Right cardiac atrium (tissue), 5 donors: ENCODE results near the gene ADM2. TPM values are rescaled to one million over a fixed set of nuclear protein-coding genes. Genes with fewer than 3 reads are reported as not detected.

Experiments used
- ATAC-seq, 2 donors: fragments of 200-7000 bp; cut with Tn5 transposase; one replicate each; pipeline versions ENCODE4 v1.8.0 to v1.9.1; 2020; ENCODE audit warnings: moderate library complexity in 2 of 2, mild to moderate bottlenecking in 1 of 2
- DNase-seq, 3 donors: peaks; one replicate each; pipeline ENCODE4 v3.0.0-alpha.2; 2020
- H3K27ac ChIP-seq: one replicate; pipeline ENCODE4 v1.5.1; 2013; ENCODE audit warnings: mild to moderate bottlenecking, low read length, control low read depth, moderate library complexity
- H3K27me3 ChIP-seq: one replicate; pipeline ENCODE4 v1.6.1; 2013; ENCODE audit not compliant: control insufficient read depth, insufficient read depth
- H3K4me1 ChIP-seq: one replicate; pipeline ENCODE4 v1.6.1; 2013; ENCODE audit warnings: low read length; ENCODE audit not compliant: control insufficient read depth, insufficient read depth
- H3K4me3 ChIP-seq: one replicate; pipeline ENCODE4 v1.5.1; 2013; ENCODE audit warnings: low read length, control low read depth
- H3K9me3 ChIP-seq: one replicate; pipeline ENCODE4 v1.6.1; 2013; ENCODE audit warnings: low read length; ENCODE audit not compliant: control insufficient read depth
- WGBS: extraction: QIAGEN DNeasy Blood & Tissue Kit; methylation state at CpG from one replicate; pipeline ENCODE4 v1.1.7; 2013; 5-methylcytosine and 5-hydroxymethylcytosine counted together
- intact Hi-C, 4 donors: fragments of 100-400 bp; cut with DNase I; formaldehyde crosslinking; loops; one replicate each; pipeline versions ENCODE4 v1.11.0 to v1.14.0; 2022 to 2023
- polyA plus RNA-seq: library from polyadenylated mRNA; stranded (reverse); fragments of 200-250 nt; gene quantifications from one replicate; pipeline ENCODE4 v1.2.3, GENCODE V29; 2013
- total RNA-seq, 4 donors: library from RNA; stranded (reverse); fragmentation: NEBNext Ultra II Directional; extraction: Animal tissue kit (Norgen Biotek cat#: 25700); gene quantifications; one replicate each; pipeline ENCODE4 v1.2.1, GENCODE V29; 2021
- donor health status: healthy with polysubstance abuse.
- donor health status: DM: no; HTN: yes; CAD: no.
- donor health status: DM: no; HTN: no; CAD: no.
- donor health status: DM: no; HTN: yes; CAD: no; lungs with severe emphysema.
- donor health status: DM: yes; HTN: yes; CAD: no.

Gene ADM2
- total and polyA plus RNA-seq, 5 donors, result 0.05 to 0.32 (median 0.11) TPM; not detected in 2

GRCh38 chr22:50524676-50525103 lies 43.3 kb downstream of the ADM2 start:
- intact Hi-C loops, result no loop called here
- DNase-seq (no peak), ATAC-seq (peak in 1 of 2 donors; percentile 6)
- Histone ChIP-seq H3K4me3 (peak overlapping the region; percentile 59), H3K9me3 (no peaks in the 10 kb centered on the region), H3K4me1 (no peaks in the 10 kb centered on the region), H3K27me3 (no peaks in the 10 kb centered on the region), H3K27ac (peak overlapping the region; percentile 78)
- WGBS, result 7% methylated on average over 19 of the region's 19 CpGs

GRCh38 chr22:50525104-50525857 lies 43.9 kb downstream of the ADM2 start, which contains the start of gene SCO2:
SCO2 (minus strand) TSS chr22:50525598; CDS start chr22:50524411, 1,187 bp downstream.
- under 1% methylated on average over 84 of the region's 84 CpGs for WGBS
- intact Hi-C loops, result no loop called here
- H3K9me3 ChIP-seq, result no peaks in the 10 kb centered on the region
- ATAC-seq (peak; percentile 71 to 74), DNase-seq (peak; percentile 97 to 99 (median 99))
- H3K4me3 ChIP-seq, result peak within 1 kb of the TSS; percentile 64
- H3K4me1 ChIP-seq, result no peaks in the 10 kb centered on the region
- no peaks in the 10 kb centered on the region for H3K27me3 ChIP-seq
- H3K27ac ChIP-seq, result peak within 1 kb of the TSS; percentile 84

DNA sequence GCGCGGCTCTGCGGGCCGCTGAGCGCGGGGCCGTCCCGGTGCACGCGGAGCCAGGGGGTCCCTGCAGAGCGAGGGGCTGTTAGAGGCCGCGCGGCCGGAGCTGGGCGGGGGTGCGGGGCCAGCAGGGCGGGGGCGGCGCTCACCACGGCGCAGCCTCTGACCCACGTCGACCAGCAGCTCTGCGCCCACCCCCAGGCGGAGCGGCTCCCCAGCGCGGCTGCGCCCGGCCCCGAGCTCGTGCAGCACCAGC lies 44.4 kb downstream of the ADM2 start:
- DNase-seq, result no peak
- under 1% methylated on average over 33 of the region's 33 CpGs for WGBS
- H3K27ac ChIP-seq, result peak overlapping the region; percentile 84
- peak overlapping the region; percentile 64 for H3K4me3 ChIP-seq
- ATAC-seq, result peak; percentile 8 to 23
- no peaks in the 10 kb centered on the region for H3K27me3 ChIP-seq
- intact Hi-C loops, result no loop called here
- no peaks in the 10 kb centered on the region for H3K4me1 ChIP-seq
- H3K9me3 ChIP-seq, result no peaks in the 10 kb centered on the region

DNA sequence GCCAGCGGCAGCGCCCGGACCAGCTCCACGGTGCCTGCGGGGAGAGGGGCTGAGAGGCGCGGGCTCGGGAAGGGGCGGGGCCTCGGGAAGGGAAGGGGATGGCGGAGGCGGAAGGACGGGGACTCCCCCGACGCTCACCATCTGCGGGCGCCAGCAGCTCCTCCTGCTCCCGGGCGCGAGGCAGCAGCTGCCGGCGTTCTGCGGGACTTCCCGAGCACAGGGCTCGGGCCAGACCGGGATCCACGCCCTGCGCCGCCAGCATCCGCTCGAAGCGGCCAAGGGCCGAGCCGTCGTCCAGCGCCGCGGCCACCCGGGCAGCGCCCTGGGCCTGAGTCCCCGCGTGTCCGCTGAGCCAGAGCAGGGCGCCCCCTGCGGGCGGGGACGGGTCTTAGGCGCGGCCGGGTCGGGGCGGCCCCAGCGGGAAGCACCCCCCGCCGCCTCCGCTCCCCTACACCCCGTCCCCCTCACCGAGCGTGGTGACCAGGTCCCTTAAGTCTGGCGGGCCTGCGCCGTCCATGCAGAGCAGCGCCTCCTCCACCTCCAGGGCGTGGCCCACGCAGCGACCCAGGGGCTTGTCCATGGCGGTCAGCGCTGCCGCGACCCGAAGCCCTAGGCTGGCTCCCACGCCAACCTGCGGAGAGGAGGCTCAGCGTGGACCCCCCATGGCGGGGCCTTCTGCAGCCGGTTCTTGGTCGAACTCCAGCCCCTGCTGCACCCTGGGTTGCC lies 44.9 kb downstream of the ADM2 start:
- intact Hi-C loops, result no loop called here
- under 1% methylated on average over 77 of the region's 77 CpGs for WGBS
- Histone ChIP-seq H3K4me3 (peak overlapping the region; percentile 64), H3K27ac (peak overlapping the region; percentile 84), H3K4me1 (no peaks in the 10 kb centered on the region), H3K27me3 (no peaks in the 10 kb centered on the region), H3K9me3 (no peaks in the 10 kb centered on the region)
- ATAC-seq (peak; percentile 20 to 27), DNase-seq (peak; percentile 85 to 95 (median 93))

DNA sequence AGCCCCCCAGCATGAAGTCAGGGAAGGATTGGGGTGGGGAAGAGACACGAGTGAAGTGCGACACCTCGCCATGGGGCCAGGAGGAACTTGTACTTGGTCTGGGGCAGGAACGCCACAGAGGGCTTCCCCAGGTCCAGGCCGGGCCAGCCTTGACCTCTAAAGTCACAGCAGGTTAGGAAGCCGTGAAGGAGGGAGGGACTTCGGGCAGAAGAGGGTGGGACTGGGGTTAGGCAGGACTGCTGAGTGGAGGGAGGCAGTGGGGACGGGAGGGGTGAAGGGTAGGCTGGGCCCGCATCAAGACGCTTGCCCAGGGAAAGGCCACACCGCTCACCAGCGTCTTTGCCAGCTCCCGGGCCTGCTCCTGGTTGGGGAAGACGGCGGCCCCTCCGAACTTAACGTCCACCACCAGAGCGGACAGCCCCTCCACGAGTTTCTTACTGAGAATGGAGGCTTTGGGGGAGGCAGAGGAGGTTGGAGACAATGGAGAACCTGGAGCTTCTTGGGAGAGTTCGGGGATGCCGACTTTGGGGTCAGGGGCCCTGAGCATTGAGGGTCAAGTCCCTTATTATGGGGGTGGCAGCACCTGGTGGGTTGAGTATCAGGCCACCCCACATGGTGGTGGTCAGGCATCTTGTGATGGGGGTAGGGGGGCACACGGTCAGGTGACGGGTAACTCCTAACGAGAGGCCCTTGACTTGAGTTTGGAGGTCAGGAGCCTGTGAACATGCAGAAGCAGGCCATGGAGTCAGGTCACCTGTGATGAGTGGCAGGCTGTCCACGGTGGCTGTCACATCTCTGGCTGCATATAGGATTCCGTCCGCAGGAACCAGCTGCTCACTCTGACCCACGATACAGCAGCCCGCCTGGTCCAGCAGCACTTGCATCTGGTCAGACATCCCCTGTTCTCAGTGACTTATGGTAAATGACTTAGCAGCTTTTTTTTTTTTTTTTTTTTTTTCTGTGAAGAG lies 45.8 kb downstream of the ADM2 start:
- Histone ChIP-seq H3K4me1 (no peaks in the 10 kb centered on the region), H3K9me3 (no peaks in the 10 kb centered on the region), H3K27me3 (no peaks in the 10 kb centered on the region), H3K4me3 (peak overlapping the region; percentile 64), H3K27ac (peak overlapping the region; percentile 84)
- DNase-seq, result peak; percentile 76 to 87 (median 86)
- intact Hi-C loops, result no loop called here
- WGBS, result 45% methylated on average over 29 of the region's 29 CpGs
- ATAC-seq, result peak; percentile 3 to 5

DNA sequence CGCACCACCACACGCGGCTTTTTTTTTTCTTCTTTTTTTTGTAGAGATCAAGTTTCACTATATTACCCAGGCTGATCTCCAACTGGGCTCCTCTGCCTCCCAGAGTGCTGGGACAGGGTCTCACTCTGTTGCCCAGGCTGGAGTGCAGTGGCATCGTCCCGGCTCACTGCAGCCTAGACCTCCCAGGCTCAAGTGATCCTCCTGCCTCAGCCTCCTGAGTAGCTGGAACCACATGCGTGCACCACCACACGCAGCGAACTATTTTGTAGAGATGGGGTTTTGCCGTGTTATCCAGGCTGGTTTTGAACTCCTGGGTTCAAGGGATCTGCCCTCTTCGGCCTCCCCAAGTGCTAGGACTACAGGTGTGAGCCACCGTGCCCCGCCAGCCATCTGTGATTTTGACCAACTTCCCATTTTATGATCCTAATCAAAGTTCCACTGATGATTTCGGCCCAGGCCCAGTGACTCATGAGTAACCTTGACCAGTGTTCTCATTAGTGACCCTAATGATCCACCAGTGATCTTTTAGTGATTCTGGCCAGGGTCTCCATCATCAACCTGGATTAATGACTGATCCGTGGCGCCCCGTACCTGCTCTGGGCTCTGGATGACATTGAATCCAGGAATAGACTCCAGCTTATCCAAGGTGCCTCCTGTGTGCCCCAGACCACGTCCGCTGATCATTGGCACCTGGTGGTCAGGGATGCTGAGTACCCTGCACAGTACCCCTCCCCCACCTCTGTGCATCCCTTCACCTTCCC lies 46.8 kb downstream of the ADM2 start:
- Histone ChIP-seq H3K27me3 (no peaks in the 10 kb centered on the region), H3K4me1 (no peaks in the 10 kb centered on the region), H3K4me3 (no peak overlapping the region), H3K27ac (no peak overlapping the region), H3K9me3 (no peaks in the 10 kb centered on the region)
- ATAC-seq (no peak), DNase-seq (peak in 2 of 3 donors; percentile 57 to 59)
- intact Hi-C loops, result no loop called here
- WGBS, result 90% methylated on average over 18 of the region's 18 CpGs

- 59% methylated on average over 15 of the region's 15 CpGs for WGBS
- H3K4me3 ChIP-seq, result peak overlapping the region; percentile 59
- DNase-seq, result peak in 2 of 3 donors; percentile 47 to 56
- no peak for ATAC-seq
- intact Hi-C loops, result no loop called here
- no peaks in the 10 kb centered on the region for H3K9me3 ChIP-seq
- no peaks in the 10 kb centered on the region for H3K27me3 ChIP-seq
- H3K27ac ChIP-seq, result peak overlapping the region; percentile 89
- H3K4me1 ChIP-seq, result no peaks in the 10 kb centered on the region
Observed at GRCh38 chr22:50528682-50529415, 47.5 kb downstream of the ADM2 start.

DNA sequence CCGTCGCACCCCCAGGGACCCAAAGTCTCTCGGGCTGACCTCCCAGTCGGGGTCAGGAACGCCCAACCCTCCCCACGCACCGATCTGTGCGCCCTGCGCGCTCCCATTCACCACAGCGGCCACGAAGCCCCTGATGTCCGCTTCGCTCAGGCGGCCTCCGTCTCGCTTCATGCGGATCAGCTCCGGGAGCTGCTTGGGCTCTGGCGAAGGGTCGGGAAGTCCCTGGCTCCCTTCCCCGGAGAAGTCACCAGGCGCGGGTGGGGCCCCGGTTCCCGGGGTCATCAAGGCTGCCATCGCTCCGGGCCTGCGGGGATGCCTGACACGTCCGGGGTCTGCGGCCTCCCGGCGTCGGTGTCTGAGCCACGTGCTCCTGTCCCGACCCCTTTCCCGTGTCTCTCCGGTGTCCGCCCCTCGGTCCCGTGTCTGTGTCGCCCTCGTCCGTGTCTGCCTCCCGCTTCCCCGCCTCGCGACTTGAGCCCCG lies 48.1 kb downstream of the ADM2 start:
- WGBS, result 10% methylated on average over 50 of the region's 50 CpGs
- Histone ChIP-seq H3K4me1 (no peaks in the 10 kb centered on the region), H3K27me3 (no peaks in the 10 kb centered on the region), H3K4me3 (peak overlapping the region; percentile 59), H3K9me3 (no peaks in the 10 kb centered on the region), H3K27ac (peak overlapping the region; percentile 89)
- ATAC-seq (no peak), DNase-seq (peak in 2 of 3 donors; percentile 59 to 80)
- intact Hi-C loops, result no loop called here

DNA sequence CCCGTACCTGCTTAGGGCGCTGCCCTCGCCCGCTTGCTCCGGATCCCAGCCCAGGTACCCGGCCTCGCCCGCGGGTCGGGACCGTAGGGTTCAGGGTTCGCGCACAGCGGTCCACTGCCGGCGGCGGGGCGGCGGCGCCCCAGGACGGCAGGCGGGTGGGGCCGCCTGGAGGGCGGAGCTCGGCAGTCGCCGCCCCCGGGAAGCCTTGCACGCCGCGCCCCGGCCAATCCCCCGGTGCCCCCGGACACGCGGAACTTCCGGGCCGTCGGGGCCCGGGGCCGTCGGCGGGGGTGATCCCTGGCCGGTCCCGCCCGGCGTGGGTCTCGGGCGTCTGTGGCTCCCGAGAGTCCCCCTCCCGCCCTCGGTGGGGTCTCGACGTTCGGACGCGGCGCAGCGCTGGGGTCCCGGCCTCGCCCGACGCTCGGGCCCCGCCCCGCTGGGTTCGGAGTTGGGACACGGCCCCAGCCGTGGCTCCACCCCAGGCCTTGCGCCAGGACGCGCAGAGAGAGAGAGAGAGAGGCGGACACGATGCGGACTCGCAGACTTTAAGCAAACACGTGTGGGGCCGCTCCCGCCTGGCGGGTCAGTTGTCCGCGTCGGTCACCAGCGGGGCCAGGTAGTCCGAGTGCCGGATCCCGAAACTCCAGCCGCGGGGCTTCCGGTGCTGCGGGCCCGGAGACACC lies 48.7 kb downstream of the ADM2 start, which contains the start of gene TYMP:
Gene TYMP, minus strand, starts transcription at position 116 of the 683 bp plus-strand sequence. CDS start 303 bp downstream, outside the sequence.
- DNase-seq (peak; percentile 92 to 95 (median 95)), ATAC-seq (peak; percentile 51 to 55)
- WGBS, result 1% methylated on average over 92 of the region's 92 CpGs
- intact Hi-C loops, result no loop called here
- Histone ChIP-seq H3K27me3 (no peaks in the 10 kb centered on the region), H3K9me3 (no peaks in the 10 kb centered on the region), H3K4me3 (peak within 1 kb of the TSS; percentile 59), H3K4me1 (no peaks in the 10 kb centered on the region), H3K27ac (peak within 1 kb of the TSS; percentile 89)
